GM19397 (cell line): ENCODE measurements around the gene ITGB3.

ENCODE experiments used
- ATAC-seq: cut with Tn5 transposase; IDR thresholded peaks from one replicate; pipeline ENCODE4 v1.9.1; 2021; ENCODE audit warnings: mild to moderate bottlenecking, moderate library complexity; ENCODE audit not compliant: unreplicated experiment

Gene ITGB3

GRCh38 chr17:47325176-47325575 lies 71.5 kb downstream of the ITGB3 start:
- no peak for ATAC-seq

DNA sequence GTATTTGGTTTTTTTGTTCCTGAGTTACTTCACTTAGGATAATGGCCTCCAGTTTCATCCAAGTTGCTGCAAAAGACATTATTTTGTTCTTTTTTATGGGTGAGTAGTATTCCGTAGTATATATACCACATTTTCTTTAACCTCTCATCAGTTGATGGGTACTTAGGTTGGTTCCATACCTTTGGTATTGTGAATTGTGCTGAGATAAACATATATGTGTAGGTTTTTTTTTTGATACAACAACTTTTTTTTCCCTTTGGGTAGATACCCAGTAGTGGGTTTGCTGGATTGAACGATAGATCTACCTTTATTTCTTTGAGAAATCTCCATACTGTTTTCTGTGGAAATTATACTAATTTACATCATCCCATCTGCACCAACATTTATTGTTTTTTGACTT lies 76.9 kb downstream of the ITGB3 start:
- ATAC-seq, result no peak

GRCh38 chr17:47332287-47332686 lies 78.7 kb downstream of the ITGB3 start:
- no peak for ATAC-seq

DNA sequence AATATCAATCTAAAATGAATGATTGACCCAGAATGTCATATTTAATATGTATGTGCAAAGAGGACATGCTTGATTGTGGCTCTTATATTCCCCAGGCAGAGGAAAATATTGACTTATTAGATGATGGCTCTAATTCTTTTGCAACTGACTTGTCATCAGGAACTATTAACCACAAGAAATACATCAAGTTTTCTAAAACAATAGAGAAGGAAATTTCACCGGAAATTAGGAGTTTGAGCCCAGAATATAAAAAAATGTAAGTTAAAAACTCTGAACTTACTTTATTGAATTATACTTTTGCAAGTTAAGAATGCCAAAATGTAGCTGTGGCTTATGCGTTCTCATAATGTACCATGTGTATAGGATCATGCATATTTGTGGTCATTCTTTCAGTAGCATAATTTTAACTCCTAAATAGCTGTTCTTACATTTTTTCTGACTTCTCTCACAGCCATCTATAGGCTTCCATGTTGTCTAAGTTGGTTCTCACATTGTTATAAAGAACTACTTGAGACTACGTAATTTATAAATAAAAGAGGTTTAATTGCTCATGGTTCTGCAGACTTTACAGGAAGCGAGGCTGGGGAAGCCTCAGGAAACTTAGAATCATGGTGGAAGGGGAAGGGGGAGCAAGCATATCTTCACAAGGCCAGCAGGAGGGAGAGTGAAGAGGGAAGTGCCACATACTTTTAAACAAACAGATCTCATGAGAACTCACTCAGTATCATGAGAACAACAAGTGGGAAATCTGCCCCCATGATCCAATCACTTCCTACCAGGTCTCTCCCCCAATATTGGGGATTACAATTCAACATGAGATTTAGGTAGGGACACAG lies 81.7 kb downstream of the ITGB3 start:
- ATAC-seq, result no peak

- ATAC-seq, result no peak
Observed at GRCh38 chr17:47338026-47338425, 84.4 kb downstream of the ITGB3 start.

GRCh38 chr17:47352848-47353247 lies 99.2 kb downstream of the ITGB3 start:
- no peak for ATAC-seq

DNA sequence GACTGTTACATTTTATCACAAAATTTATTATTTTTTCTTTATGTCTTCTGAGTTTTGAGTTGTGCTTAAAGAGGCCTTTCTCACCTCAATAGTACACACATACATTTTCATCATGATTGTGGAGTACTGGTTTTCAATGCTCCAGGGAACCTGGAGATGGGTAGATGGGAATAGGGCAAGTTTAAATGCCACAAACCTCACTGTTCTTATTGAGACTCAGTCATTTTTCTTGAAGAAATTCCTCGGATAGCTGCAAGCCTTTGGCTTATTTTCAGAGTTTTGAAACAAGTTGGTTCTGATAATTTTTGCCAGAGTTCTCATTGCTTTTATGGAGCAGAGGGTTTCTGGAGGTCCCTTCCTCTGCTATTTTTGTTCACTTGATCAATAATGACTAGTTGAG lies 105.0 kb downstream of the ITGB3 start:
- no peak for ATAC-seq
